Nephron (organoid): ENCODE results near the gene SP9.

Experiments
- H3K27ac Mint-ChIP-seq, 3 experiments: 2 replicates each; pipeline ENCODE4 v1.8.0; 2020; ENCODE audit warnings: mixed read lengths in 3 of 3, mild to moderate bottlenecking in 2 of 3, moderate library complexity in 1 of 3
- H3K27me3 Mint-ChIP-seq: 2 replicates; pipeline ENCODE4 v1.8.0; 2021; ENCODE audit warnings: low read depth, mild to moderate bottlenecking, moderate library complexity, mixed read lengths
- H3K36me3 Mint-ChIP-seq: 2 replicates; pipeline ENCODE4 v1.8.0; 2020; ENCODE audit warnings: low read depth, mixed read lengths
- H3K4me1 Mint-ChIP-seq: 2 replicates; pipeline ENCODE4 v1.8.0; 2020; ENCODE audit warnings: mixed read lengths
- H3K4me3 Mint-ChIP-seq, 3 experiments: 2 replicates each; pipeline ENCODE4 v1.8.0; 2020; ENCODE audit warnings: mild to moderate bottlenecking in 3 of 3, mixed read lengths in 3 of 3, moderate library complexity in 2 of 3
- H3K9me3 Mint-ChIP-seq: 2 replicates; pipeline ENCODE4 v1.8.0; 2020; ENCODE audit warnings: mixed read lengths
- TF ChIP-seq, protein P1 (sequence below), 3 experiments: fragments of 200-600 bp; sonication (generic); IDR thresholded peaks; one replicate each; pipeline ENCODE4 v1.5.0; 2021; ENCODE audit warnings: antibody characterized with exemption in 3 of 3; ENCODE audit not compliant: unreplicated experiment in 3 of 3

Gene SP9

DNA sequence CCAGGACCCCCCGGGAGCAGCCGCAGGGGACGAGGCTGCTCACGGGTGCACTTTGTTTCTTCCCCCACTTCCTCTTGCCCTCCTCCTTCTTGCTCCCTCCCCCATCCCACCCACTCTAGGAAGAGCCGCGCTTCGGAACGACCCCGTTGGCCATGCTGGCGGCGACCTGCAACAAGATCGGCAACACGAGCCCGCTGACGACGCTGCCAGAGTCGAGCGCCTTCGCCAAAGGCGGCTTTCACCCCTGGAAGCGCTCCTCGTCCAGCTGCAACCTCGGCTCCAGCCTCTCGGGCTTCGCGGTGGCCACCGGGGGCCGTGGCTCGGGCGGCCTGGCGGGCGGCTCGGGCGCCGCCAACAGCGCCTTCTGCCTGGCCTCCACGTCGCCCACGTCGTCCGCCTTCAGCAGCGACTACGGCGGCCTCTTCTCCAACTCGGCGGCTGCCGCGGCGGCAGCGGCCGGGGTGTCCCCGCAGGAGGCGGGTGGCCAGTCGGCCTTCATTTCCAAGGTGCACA lies 1.3 kb downstream of the SP9 start:
- no peaks in the 10 kb centered on the region for H3K36me3 Mint-ChIP-seq
- no peaks in the 10 kb centered on the region for H3K9me3 Mint-ChIP-seq
- H3K4me1 Mint-ChIP-seq, result peaks cover 23% of the 10 kb centered on the region
- no peak overlapping the region for H3K27ac Mint-ChIP-seq
- H3K27me3 Mint-ChIP-seq, result peaks cover 96% of the 10 kb centered on the region
- TF ChIP-seq, protein P1, sequence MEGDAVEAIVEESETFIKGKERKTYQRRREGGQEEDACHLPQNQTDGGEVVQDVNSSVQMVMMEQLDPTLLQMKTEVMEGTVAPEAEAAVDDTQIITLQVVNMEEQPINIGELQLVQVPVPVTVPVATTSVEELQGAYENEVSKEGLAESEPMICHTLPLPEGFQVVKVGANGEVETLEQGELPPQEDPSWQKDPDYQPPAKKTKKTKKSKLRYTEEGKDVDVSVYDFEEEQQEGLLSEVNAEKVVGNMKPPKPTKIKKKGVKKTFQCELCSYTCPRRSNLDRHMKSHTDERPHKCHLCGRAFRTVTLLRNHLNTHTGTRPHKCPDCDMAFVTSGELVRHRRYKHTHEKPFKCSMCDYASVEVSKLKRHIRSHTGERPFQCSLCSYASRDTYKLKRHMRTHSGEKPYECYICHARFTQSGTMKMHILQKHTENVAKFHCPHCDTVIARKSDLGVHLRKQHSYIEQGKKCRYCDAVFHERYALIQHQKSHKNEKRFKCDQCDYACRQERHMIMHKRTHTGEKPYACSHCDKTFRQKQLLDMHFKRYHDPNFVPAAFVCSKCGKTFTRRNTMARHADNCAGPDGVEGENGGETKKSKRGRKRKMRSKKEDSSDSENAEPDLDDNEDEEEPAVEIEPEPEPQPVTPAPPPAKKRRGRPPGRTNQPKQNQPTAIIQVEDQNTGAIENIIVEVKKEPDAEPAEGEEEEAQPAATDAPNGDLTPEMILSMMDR (IDR thresholded peaks at IDR 0.05; ENCODE audit: unreplicated experiment in 3 of 3), result no peak
- H3K4me3 Mint-ChIP-seq, result peak overlapping the region; percentile 61 to 71 (median 63)

DNA sequence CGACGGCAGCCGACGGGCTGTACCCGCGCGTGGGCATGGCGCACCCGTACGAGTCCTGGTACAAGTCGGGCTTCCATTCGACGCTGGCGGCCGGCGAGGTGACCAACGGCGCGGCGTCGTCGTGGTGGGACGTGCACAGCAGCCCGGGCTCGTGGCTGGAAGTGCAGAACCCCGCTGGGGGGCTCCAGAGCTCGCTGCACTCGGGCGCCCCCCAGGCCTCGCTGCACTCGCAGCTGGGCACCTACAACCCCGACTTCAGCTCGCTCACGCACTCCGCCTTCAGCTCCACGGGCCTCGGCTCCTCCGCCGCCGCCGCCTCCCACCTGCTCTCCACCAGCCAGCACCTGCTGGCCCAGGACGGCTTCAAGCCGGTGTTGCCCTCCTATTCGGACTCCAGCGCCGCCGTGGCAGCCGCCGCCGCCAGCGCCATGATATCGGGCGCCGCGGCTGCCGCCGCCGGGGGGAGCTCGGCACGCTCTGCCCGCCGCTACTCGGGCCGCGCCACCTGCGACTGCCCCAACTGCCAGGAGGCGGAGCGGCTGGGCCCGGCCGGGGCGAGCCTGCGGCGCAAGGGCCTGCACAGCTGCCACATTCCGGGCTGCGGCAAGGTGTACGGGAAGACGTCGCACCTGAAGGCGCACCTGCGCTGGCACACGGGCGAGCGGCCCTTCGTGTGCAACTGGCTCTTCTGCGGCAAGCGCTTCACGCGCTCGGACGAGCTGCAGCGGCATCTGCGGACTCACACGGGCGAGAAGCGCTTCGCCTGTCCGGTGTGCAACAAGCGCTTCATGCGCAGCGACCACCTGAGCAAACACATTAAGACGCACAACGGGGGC lies 2.0 kb downstream of the SP9 start:
- Mint-ChIP-seq H3K4me3 (peak overlapping the region; percentile 57 to 81 (median 69)), H3K9me3 (peaks cover 4% of the 10 kb centered on the region), H3K27me3 (peaks cover 96% of the 10 kb centered on the region), H3K36me3 (no peaks in the 10 kb centered on the region), H3K4me1 (peaks cover 30% of the 10 kb centered on the region), H3K27ac (no peak overlapping the region)
- TF ChIP-seq, protein P1 (IDR thresholded peaks at IDR 0.05; ENCODE audit: unreplicated experiment in 3 of 3), result no peak

DNA sequence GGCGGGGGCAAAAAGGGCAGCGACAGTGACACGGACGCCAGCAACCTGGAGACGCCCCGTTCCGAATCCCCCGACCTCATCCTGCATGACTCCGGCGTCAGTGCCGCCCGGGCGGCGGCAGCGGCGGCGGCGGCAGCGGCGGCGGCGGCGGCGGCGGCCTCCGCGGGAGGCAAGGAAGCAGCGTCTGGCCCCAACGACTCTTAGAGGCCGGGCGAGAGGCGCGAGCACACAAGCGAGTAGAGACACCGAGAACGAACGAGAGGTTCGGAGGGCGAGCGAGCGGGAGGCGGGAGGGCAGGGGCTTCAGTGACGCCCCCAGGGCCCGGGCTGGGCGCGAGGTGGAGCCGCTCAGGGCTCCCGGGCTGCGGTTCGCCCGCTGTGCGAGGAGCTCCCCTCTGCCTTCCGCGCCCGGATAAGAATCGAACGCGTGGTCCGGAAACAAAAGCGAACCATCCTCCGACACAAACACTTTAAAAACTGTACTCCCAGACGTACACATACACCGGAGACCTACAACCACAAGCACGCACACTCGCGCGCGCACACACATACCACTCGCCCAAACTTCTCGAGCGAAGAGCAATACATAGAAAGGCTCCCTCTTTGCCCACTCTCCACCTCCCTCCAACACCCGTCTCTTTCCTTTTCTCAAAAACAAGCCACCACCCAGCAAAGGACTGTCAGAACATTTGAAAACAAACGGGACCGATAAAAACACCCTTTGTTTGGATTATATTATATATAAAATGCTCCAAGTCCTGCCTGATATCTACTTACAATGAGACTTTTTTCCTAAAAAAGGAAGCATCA lies 2.8 kb downstream of the SP9 start:
- peak overlapping the region; percentile 81 to 91 (median 90) for H3K4me3 Mint-ChIP-seq
- H3K27me3 Mint-ChIP-seq, result peaks cover 96% of the 10 kb centered on the region
- H3K9me3 Mint-ChIP-seq, result peaks cover 4% of the 10 kb centered on the region
- TF ChIP-seq, protein P1 (IDR thresholded peaks at IDR 0.05; ENCODE audit: unreplicated experiment in 3 of 3), result no peak
- no peaks in the 10 kb centered on the region for H3K36me3 Mint-ChIP-seq
- peaks cover 29% of the 10 kb centered on the region for H3K4me1 Mint-ChIP-seq
- peak overlapping the region in 1 of 3 experiments; percentile 47 for H3K27ac Mint-ChIP-seq

DNA sequence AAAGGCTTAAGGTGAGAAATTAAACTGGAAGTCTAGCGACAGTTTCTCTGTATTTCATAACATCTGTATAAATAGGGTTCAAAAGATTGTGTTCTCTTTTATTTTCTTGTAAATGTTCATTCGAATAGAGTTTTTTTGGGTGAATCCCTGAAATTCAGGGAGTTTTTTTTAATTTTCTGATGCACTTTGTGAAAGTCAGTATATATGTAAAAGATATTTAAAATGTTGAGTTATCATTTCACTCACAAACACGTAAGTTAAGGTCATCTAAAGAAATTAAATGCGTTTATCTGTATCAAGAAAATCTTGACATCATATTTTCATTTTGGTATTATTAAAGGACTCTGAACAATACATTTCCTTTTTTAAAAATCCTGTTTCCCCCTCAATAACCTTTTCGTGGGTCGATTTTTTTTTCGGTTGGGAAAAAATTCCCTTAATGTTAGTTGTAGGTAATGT lies 3.4 kb downstream of the SP9 start:
- Mint-ChIP-seq H3K9me3 (peaks cover 4% of the 10 kb centered on the region), H3K4me1 (peaks cover 28% of the 10 kb centered on the region), H3K36me3 (no peaks in the 10 kb centered on the region), H3K4me3 (peak overlapping the region; percentile 81 to 91 (median 90)), H3K27ac (peak overlapping the region in 1 of 3 experiments; percentile 47), H3K27me3 (peaks cover 96% of the 10 kb centered on the region)
- TF ChIP-seq, protein P1 (IDR thresholded peaks at IDR 0.05; ENCODE audit: unreplicated experiment in 3 of 3), result no peak

DNA sequence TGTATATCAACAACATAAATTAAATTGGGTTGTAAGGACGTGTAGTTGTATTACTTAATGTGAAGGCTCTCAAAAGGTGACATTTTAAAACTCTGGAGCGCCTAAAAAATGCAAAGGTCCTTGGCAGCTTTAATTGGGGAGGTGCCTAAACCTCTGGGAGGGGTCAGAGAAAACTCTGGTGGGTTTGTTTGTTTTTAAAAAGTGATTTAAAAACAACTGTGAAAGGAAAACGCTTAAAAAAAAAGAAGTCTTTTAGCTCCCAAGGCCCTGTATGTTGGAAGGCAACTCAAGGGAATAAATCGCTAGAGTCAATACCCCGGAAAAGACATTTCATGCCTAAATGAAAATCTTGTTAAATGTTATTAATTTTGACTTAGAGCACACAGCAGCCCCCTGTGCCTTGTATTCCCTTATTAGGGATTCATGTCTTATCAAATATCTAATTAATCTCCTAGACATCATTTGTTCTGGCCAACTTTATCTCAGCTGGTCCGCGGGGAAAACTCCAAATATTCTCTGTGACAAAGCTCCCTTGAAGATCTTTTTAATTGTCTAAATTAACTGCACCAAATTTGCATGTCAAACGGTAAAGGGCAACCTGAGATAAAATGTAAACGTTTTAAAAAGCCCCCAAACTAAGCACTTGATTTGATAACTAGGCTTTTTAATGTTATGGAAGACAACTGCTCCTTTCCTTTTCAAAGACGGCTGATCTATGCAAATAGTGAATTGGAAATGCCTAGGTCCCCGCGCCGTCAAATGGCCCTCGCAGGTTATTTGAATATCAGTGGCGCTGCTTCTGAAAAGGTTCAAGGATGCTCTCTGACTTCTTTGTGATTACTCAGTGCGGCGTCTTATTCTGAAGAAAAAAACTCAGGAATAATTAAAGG lies 4.2 kb downstream of the SP9 start:
- TF ChIP-seq, protein P1 (IDR thresholded peaks at IDR 0.05; ENCODE audit: unreplicated experiment in 3 of 3), result no peak
- Mint-ChIP-seq H3K27ac (no peak overlapping the region), H3K4me1 (peaks cover 31% of the 10 kb centered on the region), H3K36me3 (no peaks in the 10 kb centered on the region), H3K9me3 (peaks cover 4% of the 10 kb centered on the region), H3K4me3 (peak overlapping the region; percentile 34 to 49 (median 47)), H3K27me3 (peaks cover 96% of the 10 kb centered on the region)
